IMR-90 (cell line): ENCODE data around the gene EVX1. TPM values are rescaled to one million over a fixed set of nuclear protein-coding genes. Genes with fewer than 3 reads are reported as not detected.
A peak's percentile ranks its signal among the peaks of the same experiment; 100 is the strongest.

Experiments
- ATAC-seq: fragments of 200-7000 bp; cut with Tn5 transposase; 2 replicates; pipeline ENCODE4 v1.9.1; 2020; ENCODE audit warnings: low read depth, mild to moderate bottlenecking, moderate library complexity
- BruUV-seq: library from RNA; stranded (reverse); fragments of 400-500 nt; replicated peaks from 2 replicates; lab custom pipeline; 2021; lab: Mats Ljungman, UMichigan
- CTCF ChIA-PET: fragments of 300-600 bp; formaldehyde crosslinking; extraction: SDS; loops from one replicate; lab custom pipeline; 2021; ENCODE audit warnings: antibody characterized with exemption; lab: Yijun Ruan, JAX
- POLR2A ChIA-PET: fragments of 300-600 bp; sonication (Branson Sonifier 250); formaldehyde crosslinking; loops from one replicate; lab custom pipeline; 2022; ENCODE audit warnings: antibody characterized with exemption; ENCODE audit not compliant: unreplicated experiment; lab: Charles Lee
- DNase-seq: peaks from one replicate; pipeline ENCODE4 v3.0.0; 2013
- H2AFZ ChIP-seq: replicated peaks from 2 replicates; pipeline ENCODE3; 2013; ENCODE audit warnings: low read length, mild to moderate bottlenecking; ENCODE audit not compliant: poor library complexity
- H2AK5ac ChIP-seq: 2 replicates; pipeline ENCODE4 v1.6.1; 2013; ENCODE audit warnings: low read depth, low read length, inconsistent platforms
- H2AK9ac ChIP-seq: replicated peaks from 2 replicates; pipeline ENCODE3; 2013; ENCODE audit warnings: mild to moderate bottlenecking, low read depth, low read length, moderate library complexity; ENCODE audit not compliant: poor library complexity
- H2BK120ac ChIP-seq: 2 replicates; pipeline ENCODE4 v1.6.1; 2013; ENCODE audit warnings: low read depth, low read length, inconsistent platforms
- H2BK15ac ChIP-seq: 3 replicates; pipeline ENCODE4 v1.6.1; 2013; ENCODE audit warnings: low read depth, low read length, inconsistent platforms
- H2BK20ac ChIP-seq: 2 replicates; pipeline ENCODE4 v1.6.1; 2013; ENCODE audit warnings: low read depth, mild to moderate bottlenecking, inconsistent platforms, low read length, moderate library complexity
- H2BK5ac ChIP-seq: 2 replicates; pipeline ENCODE4 v1.6.1; 2013; ENCODE audit warnings: mild to moderate bottlenecking, low read depth, low read length, inconsistent platforms; ENCODE audit not compliant: poor library complexity, severe bottlenecking
- H3K14ac ChIP-seq: replicated peaks from 2 replicates; pipeline ENCODE4 v1.6.1; 2013; ENCODE audit warnings: low read depth, low read length, inconsistent platforms
- H3K18ac ChIP-seq: 2 replicates; pipeline ENCODE4 v1.6.1; 2013; ENCODE audit warnings: low read depth, low read length, control low read depth
- H3K23ac ChIP-seq: 2 replicates; pipeline ENCODE4 v1.6.1; 2013; ENCODE audit warnings: low read depth, low read length, inconsistent platforms
- H3K27ac ChIP-seq: 2 replicates; pipeline ENCODE4 v1.5.1; 2013; ENCODE audit warnings: mild to moderate bottlenecking, control low read depth, low read length; ENCODE audit not compliant: insufficient read depth
- H3K27me3 ChIP-seq: 2 replicates; pipeline ENCODE4 v1.6.1; 2013; ENCODE audit warnings: low read length; ENCODE audit not compliant: control insufficient read depth, insufficient read depth
- H3K36me3 ChIP-seq: 2 replicates; pipeline ENCODE4 v1.6.1; 2013; ENCODE audit warnings: low read length, mixed read lengths; ENCODE audit not compliant: control insufficient read depth, insufficient read depth
- H3K4ac ChIP-seq: 2 replicates; pipeline ENCODE4 v1.6.1; 2013; ENCODE audit warnings: low read depth, low read length, inconsistent platforms
- H3K4me1 ChIP-seq: 2 replicates; pipeline ENCODE4 v1.6.1; 2013; ENCODE audit warnings: low read length, mixed read lengths; ENCODE audit not compliant: control insufficient read depth, insufficient read depth
- H3K4me2 ChIP-seq: 2 replicates; pipeline ENCODE4 v1.6.1; 2013; ENCODE audit warnings: low read depth, mild to moderate bottlenecking, control low read depth, low read length, moderate library complexity
- H3K4me3 ChIP-seq: 2 replicates; pipeline ENCODE4 v1.5.1; 2013; ENCODE audit warnings: low read depth, mild to moderate bottlenecking, control low read depth, low read length, moderate library complexity; ENCODE audit not compliant: insufficient read depth
- H3K56ac ChIP-seq: 2 replicates; pipeline ENCODE4 v1.6.1; 2013; ENCODE audit warnings: low read length, inconsistent platforms; ENCODE audit not compliant: insufficient read depth; ENCODE audit errors: extremely low read depth
- H3K79me1 ChIP-seq, 2 experiments: 2 replicates each; pipeline ENCODE4 v1.6.1; 2013; ENCODE audit warnings: low read length in 2 of 2, inconsistent platforms in 1 of 2, low read depth in 1 of 2
- H3K9ac ChIP-seq: 2 replicates; pipeline ENCODE4 v1.6.1; 2013; ENCODE audit warnings: low read depth, low read length, control low read depth
- H3K9me1 ChIP-seq: 2 replicates; pipeline ENCODE4 v1.6.1; 2013; ENCODE audit warnings: low read length, inconsistent platforms; ENCODE audit not compliant: insufficient read depth
- H3K9me3 ChIP-seq: 2 replicates; pipeline ENCODE4 v1.6.1; 2013; ENCODE audit warnings: low read length; ENCODE audit not compliant: control insufficient read depth, insufficient read depth
- H4K20me1 ChIP-seq: 2 replicates; pipeline ENCODE4 v1.6.1; 2013; ENCODE audit warnings: low read length, inconsistent platforms; ENCODE audit not compliant: insufficient read depth
- H4K5ac ChIP-seq: 2 replicates; pipeline ENCODE4 v1.6.1; 2013; ENCODE audit warnings: mild to moderate bottlenecking, low read depth, low read length, control low read depth
- H4K8ac ChIP-seq, 2 experiments: 2 replicates each; pipeline ENCODE4 v1.6.1; 2013; ENCODE audit warnings: low read depth in 2 of 2, low read length in 2 of 2, control low read depth in 1 of 2, inconsistent platforms in 1 of 2
- H4K91ac ChIP-seq: 2 replicates; pipeline ENCODE4 v1.6.1; 2013; ENCODE audit warnings: low read depth, low read length, inconsistent platforms; ENCODE audit not compliant: insufficient read depth
- BHLHE40 ChIP-seq: fragments of 150-350 bp; IDR thresholded peaks from 2 replicates; pipeline ENCODE4 v1.6.1; 2016; ENCODE audit warnings: mild to moderate bottlenecking, low read depth, low read length
- CEBPB ChIP-seq: IDR thresholded peaks from 2 replicates; pipeline ENCODE4 v1.6.1; 2012; ENCODE audit warnings: low read depth, low read length, improper control_type of control experiment
- CHD1 ChIP-seq: IDR thresholded peaks from 2 replicates; pipeline ENCODE4 v1.6.1; 2012; ENCODE audit warnings: low read depth, low read length, improper control_type of control experiment
- CTCF ChIP-seq: conservative IDR thresholded peaks from 2 replicates; pipeline ENCODE4 v1.5.1; 2012; ENCODE audit warnings: mild to moderate bottlenecking, low read depth, low read length, improper control_type of control experiment
- FOS ChIP-seq: fragments of 150-350 bp; IDR thresholded peaks from 2 replicates; pipeline ENCODE4 v1.6.1; 2016; ENCODE audit warnings: low read depth, low read length
- MAZ ChIP-seq: IDR thresholded peaks from 2 replicates; pipeline ENCODE4 v1.6.1; 2012; ENCODE audit warnings: low read depth, mild to moderate bottlenecking, low read length, improper control_type of control experiment, moderate library complexity, borderline replicate concordance
- MXI1 ChIP-seq: IDR thresholded peaks from 2 replicates; pipeline ENCODE4 v1.6.1; 2012; ENCODE audit warnings: low read depth, mild to moderate bottlenecking, low read length, moderate library complexity, borderline replicate concordance
- NFE2L2 ChIP-seq: fragments of 150-350 bp; IDR thresholded peaks from 2 replicates; pipeline ENCODE4 v1.6.1; 2016; ENCODE audit warnings: low read depth, mild to moderate bottlenecking, low read length
- POLR2A ChIP-seq: IDR thresholded peaks from 2 replicates; pipeline ENCODE4 v1.6.1; 2012; ENCODE audit warnings: mild to moderate bottlenecking, low read depth, low read length
- RAD21 ChIP-seq: IDR thresholded peaks from 2 replicates; pipeline ENCODE4 v1.6.1; 2012; ENCODE audit warnings: low read length, improper control_type of control experiment
- RCOR1 ChIP-seq: IDR thresholded peaks from 2 replicates; pipeline ENCODE4 v1.6.1; 2012; ENCODE audit warnings: mild to moderate bottlenecking, low read length, improper control_type of control experiment; ENCODE audit not compliant: insufficient replicate concordance
- RFX5 ChIP-seq: IDR thresholded peaks from 2 replicates; pipeline ENCODE4 v1.8.0; 2012; ENCODE audit warnings: low read depth, mild to moderate bottlenecking, low read length, moderate library complexity
- SMC3 ChIP-seq: fragments of 150-350 bp; IDR thresholded peaks from 2 replicates; pipeline ENCODE4 v1.6.1; 2016; ENCODE audit warnings: low read depth, mild to moderate bottlenecking, antibody characterized with exemption, low read length, moderate library complexity
- USF2 ChIP-seq: fragments of 150-350 bp; IDR thresholded peaks from 2 replicates; pipeline ENCODE4 v1.6.1; 2017; ENCODE audit warnings: mild to moderate bottlenecking, antibody characterized with exemption, low read length, low read depth
- WGBS, 2 experiments: methylation state at CpG; one replicate each; pipeline versions ENCODE4 v1.1.5 to v1.1.7; 2013; ENCODE audit warnings: missing lambda C conversion rate in 2 of 2; ENCODE audit not compliant: insufficient read length in 1 of 2; ENCODE audit errors: extremely low coverage in 2 of 2; 5-methylcytosine and 5-hydroxymethylcytosine counted together
- dilution Hi-C: fragments of 300-500 bp; cut with HindIII; formaldehyde crosslinking; loops from one replicate; pipeline ENCODE4 v1.14.3; 2018; ENCODE audit warnings: low sequenced_read_pairs; ENCODE audit not compliant: unreplicated experiment
- in situ Hi-C: fragments of 300-500 bp; cut with MboI; formaldehyde crosslinking; loops from 3 replicates; pipeline ENCODE4 v1.14.3; 2019; ENCODE audit warnings: low sequenced_read_pairs, inconsistent platforms, mixed read lengths
- intact Hi-C: fragments of 100-400 bp; cut with micrococcal nuclease; formaldehyde crosslinking; loops from 2 replicates; pipeline ENCODE4 v1.10.0; 2022
- polyA plus RNA-seq, 3 experiments: library from polyadenylated mRNA; depleted of rRNA; stranded (reverse); fragments of >200 nt; gene quantifications; 2 replicates each; pipeline ENCODE4 v1.2.3, GENCODE V29; 2012; ENCODE audit warnings: low replicate concordance in 1 of 3
- total RNA-seq: library from RNA; depleted of rRNA; stranded (reverse); fragments of >200 nt; gene quantifications from 2 replicates; pipeline ENCODE4 v1.2.3, GENCODE V29; 2012

EVX1 gene
- total and polyA plus RNA-seq, 2 of the 4 experiments (the other 2 are of a cell fraction): not detected

GRCh38 chr7:27238979-27239386 is 3.6 kb upstream of the EVX1 start:
- Histone ChIP-seq H4K5ac (no peak overlapping the region), H3K56ac (no peak overlapping the region), H3K79me1 (no peaks in the 10 kb centered on the region), H2AK5ac (no peak overlapping the region), H3K4me3 (no peak overlapping the region), H2BK20ac (no peak overlapping the region), H2BK15ac (no peak overlapping the region), H2AFZ (peak overlapping the region; percentile 48), H3K27me3 (peaks cover 99% of the 10 kb centered on the region), H3K36me3 (no peaks in the 10 kb centered on the region), H2BK5ac (no peak overlapping the region), H4K8ac (no peak overlapping the region), H3K27ac (no peak overlapping the region), H3K4me2 (no peak overlapping the region), H2BK120ac (no peak overlapping the region), H3K4me1 (no peaks in the 10 kb centered on the region), H3K23ac (no peak overlapping the region), H2AK9ac (no peak overlapping the region), H3K14ac (no peak overlapping the region), H3K9me1 (no peaks in the 10 kb centered on the region), H3K4ac (no peak overlapping the region), H4K20me1 (no peaks in the 10 kb centered on the region), H3K18ac (no peak overlapping the region), H3K9ac (no peak overlapping the region), H3K9me3 (peaks cover 14% of the 10 kb centered on the region; the same call in 1 of the 2 replicates), H4K91ac (no peak overlapping the region)
- no TSS peak for BruUV-seq
- WGBS, 2 experiments: 27% methylated on average over 3 of the region's 15 CpGs; no CpG with 5 or more reads in 1 of the 2 experiments
- dilution Hi-C loops (no loop called here), in situ Hi-C loops (no loop called here), intact Hi-C loops (no loop called here)
- ATAC-seq: no peak
- ChIA-PET CTCF (no interaction called here), POLR2A (interaction anchor here (1.2 kb wide), 1 partner anchor 16 kb away, joined by 3 read pairs; no protein-coding TSS in a partner anchor)
- no peak for DNase-seq
- no peak for TF ChIP-seq FOS
- no peak for TF ChIP-seq RFX5
- no peak for TF ChIP-seq MAZ
- TF ChIP-seq RAD21: no peak
- TF ChIP-seq NFE2L2: no peak
- TF ChIP-seq POLR2A: no peak
- no peak for TF ChIP-seq CEBPB
- TF ChIP-seq MXI1: no peak
- TF ChIP-seq RCOR1: no peak
- no peak for TF ChIP-seq CTCF
- no peak for TF ChIP-seq CHD1
- no peak for TF ChIP-seq BHLHE40
- TF ChIP-seq SMC3: no peak
- TF ChIP-seq USF2: no peak
